ENCODE data around the gene VIP. TPM values are rescaled to one million over a fixed set of nuclear protein-coding genes. Genes with fewer than 3 reads are reported as not detected.

Gene VIP
- total and polyA plus RNA-seq, 12 donors, result 0.22 to 28.6 (median 0.40) TPM; not detected in 2

DNA sequence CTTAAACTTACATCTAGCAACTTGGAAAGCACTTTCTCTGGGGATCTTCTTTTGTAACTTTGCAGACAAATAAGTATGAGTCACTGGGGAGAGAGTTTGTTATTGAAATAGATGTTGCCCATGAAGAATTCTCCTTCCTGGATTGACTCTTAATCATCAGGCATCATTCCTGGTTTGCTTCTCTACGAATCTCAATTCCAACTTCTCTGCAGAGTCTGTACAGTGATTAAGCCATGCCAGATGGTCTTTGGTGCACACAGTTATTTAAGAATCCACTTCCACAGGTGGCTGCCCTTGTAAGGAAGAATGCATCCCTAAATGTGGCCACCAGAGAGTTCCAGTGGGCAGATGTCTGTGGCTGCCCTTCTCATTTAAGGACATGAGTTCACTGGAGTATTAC lies 27.2 kb upstream of the VIP start:
- DNase-seq, result no peak
- no peaks in the 10 kb centered on the region for H3K27me3 ChIP-seq
- H3K4me3 ChIP-seq, result no peak overlapping the region
- intact Hi-C loops (cut with DNase I), result no loop called here
- H3K9me3 ChIP-seq, result no peaks in the 10 kb centered on the region
- peaks cover 0 to 40% (median 0%) of the 10 kb centered on the region in 9 donors for H3K36me3 ChIP-seq
- no peak overlapping the region for H3K27ac ChIP-seq
- TF ChIP-seq, protein P1, sequence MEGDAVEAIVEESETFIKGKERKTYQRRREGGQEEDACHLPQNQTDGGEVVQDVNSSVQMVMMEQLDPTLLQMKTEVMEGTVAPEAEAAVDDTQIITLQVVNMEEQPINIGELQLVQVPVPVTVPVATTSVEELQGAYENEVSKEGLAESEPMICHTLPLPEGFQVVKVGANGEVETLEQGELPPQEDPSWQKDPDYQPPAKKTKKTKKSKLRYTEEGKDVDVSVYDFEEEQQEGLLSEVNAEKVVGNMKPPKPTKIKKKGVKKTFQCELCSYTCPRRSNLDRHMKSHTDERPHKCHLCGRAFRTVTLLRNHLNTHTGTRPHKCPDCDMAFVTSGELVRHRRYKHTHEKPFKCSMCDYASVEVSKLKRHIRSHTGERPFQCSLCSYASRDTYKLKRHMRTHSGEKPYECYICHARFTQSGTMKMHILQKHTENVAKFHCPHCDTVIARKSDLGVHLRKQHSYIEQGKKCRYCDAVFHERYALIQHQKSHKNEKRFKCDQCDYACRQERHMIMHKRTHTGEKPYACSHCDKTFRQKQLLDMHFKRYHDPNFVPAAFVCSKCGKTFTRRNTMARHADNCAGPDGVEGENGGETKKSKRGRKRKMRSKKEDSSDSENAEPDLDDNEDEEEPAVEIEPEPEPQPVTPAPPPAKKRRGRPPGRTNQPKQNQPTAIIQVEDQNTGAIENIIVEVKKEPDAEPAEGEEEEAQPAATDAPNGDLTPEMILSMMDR (IDR thresholded peaks at IDR 0.05), result no peak
- H3K4me1 ChIP-seq, result peaks cover 0 to 16% (median 0%) of the 10 kb centered on the region in 9 donors
- no peak for ATAC-seq
- 48 to 67% methylated on average over 1 of the region's 1 CpG for WGBS, 2 donors

DNA sequence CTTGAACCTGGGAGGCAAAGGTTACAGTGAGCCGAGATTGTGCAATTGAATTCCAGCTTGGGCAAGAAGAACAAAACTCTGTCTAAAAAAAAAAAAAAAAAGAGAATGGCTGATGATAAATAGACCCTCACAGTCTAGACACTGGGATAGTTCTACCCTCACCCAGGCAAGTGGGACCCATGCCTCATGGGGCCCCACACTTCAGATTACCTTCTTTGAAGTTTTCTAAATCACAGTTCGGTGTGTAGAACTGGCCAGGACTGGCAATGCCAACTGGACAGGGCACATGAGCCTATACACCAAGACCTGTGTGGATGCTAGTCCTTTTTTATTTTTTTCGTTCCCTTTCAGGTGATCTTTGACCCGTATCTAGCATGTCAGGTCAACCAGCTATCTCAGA lies 24.3 kb upstream of the VIP start:
- Histone ChIP-seq H3K27me3 (no peaks in the 10 kb centered on the region), H3K9me3 (no peaks in the 10 kb centered on the region), H3K4me3 (no peak overlapping the region), H3K36me3 (peaks cover 0 to 28% (median 0%) of the 10 kb centered on the region in 9 donors), H3K27ac (no peak overlapping the region), H3K4me1 (no peaks in the 10 kb centered on the region)
- ATAC-seq (no peak), DNase-seq (no peak)
- intact Hi-C loops (cut with DNase I), result no loop called here
- WGBS, 2 donors, result 65 to 90% methylated on average over 4 of the region's 4 CpGs
- TF ChIP-seq, protein P1 (IDR thresholded peaks at IDR 0.05), result no peak

DNA sequence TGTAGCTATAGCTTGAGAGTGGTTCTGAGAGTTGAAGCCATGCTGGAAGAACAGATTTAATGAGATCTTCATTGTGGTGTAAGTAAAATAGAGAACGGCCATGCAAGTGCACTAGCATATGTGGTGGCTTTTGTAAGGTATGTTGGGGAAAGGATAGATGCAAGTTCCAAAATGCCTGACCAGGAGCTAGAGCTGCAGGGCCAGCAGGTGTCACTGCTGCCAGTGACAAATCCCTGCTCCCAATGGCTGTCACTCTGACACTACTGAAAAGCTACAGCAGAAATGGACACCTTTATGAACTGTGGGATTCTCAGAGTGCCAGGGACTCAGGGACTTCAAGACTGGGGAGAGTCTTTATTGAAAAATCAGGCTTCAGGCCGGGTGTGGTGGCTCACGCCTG lies 23.1 kb upstream of the VIP start:
- no peak overlapping the region for H3K4me3 ChIP-seq
- no peak overlapping the region for H3K27ac ChIP-seq
- TF ChIP-seq, protein P1 (IDR thresholded peaks at IDR 0.05), result no peak
- peaks cover 0 to 18% (median 0%) of the 10 kb centered on the region in 9 donors for H3K36me3 ChIP-seq
- no peaks in the 10 kb centered on the region for H3K4me1 ChIP-seq
- peaks cover 0 to 4% (median 0%) of the 10 kb centered on the region in 11 donors for H3K9me3 ChIP-seq
- ATAC-seq, result no peak
- WGBS, 2 donors, result 90% methylated on average over 3 of the region's 3 CpGs
- no peaks in the 10 kb centered on the region for H3K27me3 ChIP-seq
- DNase-seq, result no peak
- intact Hi-C loops (cut with DNase I), result no loop called here

DNA sequence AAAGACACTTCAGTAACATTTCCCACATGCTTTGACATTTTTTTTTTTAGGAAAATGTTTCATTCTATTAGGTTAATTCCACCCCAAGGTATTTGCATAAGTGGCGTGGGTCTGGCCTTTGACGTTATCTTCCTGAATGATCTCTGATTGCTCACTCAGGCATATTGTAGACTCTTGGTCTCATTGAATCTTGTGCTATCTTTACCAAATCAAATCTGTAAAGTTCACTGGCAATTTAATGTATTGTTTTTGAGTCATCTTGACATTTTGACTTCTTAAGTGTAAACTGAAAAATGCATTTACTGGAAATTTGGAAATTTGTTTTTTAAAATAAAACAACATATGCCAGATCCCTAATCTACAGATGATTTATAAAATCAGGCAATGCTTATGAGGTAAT lies 16.0 kb upstream of the VIP start:
- TF ChIP-seq, protein P1 (IDR thresholded peaks at IDR 0.05), result no peak
- WGBS, 2 donors, result 82 to 88% methylated on average over 2 of the region's 2 CpGs
- DNase-seq, result no peak
- Histone ChIP-seq H3K36me3 (peaks cover 0 to 12% (median 0%) of the 10 kb centered on the region in 9 donors), H3K27ac (no peak overlapping the region), H3K9me3 (peaks cover 0 to 14% (median 6%) of the 10 kb centered on the region in 11 donors), H3K4me1 (no peaks in the 10 kb centered on the region), H3K27me3 (no peaks in the 10 kb centered on the region), H3K4me3 (no peak overlapping the region)
- intact Hi-C loops (cut with DNase I), result no loop called here
- ATAC-seq, result no peak

Measured in heart right ventricle (tissue), 16 donors.